MCF 10A (cell line): Measurements from ENCODE around the gene PIK3CB. TPM values are rescaled to one million over a fixed set of nuclear protein-coding genes. Genes with fewer than 3 reads are reported as not detected.

Experiments
- BruUV-seq: library from RNA; stranded (reverse); fragments of 400-500 nt; replicated peaks from 2 replicates; lab custom pipeline; 2021; lab: Mats Ljungman, UMichigan
- CTCF ChIA-PET: fragments of 300-600 bp; sonication (Branson Sonifier 250); formaldehyde crosslinking; extraction: SDS; loops from one replicate; lab custom pipeline; 2021; ENCODE audit warnings: antibody characterized with exemption, inconsistent platforms; lab: Yijun Ruan, JAX
- POLR2A ChIA-PET: fragments of 300-600, 350-650 bp; sonication (Branson Sonifier 250); formaldehyde crosslinking; extraction: SDS; loops from one replicate; lab custom pipeline; 2020; ENCODE audit warnings: antibody characterized with exemption, inconsistent platforms; lab: Yijun Ruan, JAX
- DNase-seq: peaks from one replicate; pipeline ENCODE4 v3.0.0-alpha.2; 2018; ENCODE audit not compliant: unreplicated experiment
- H3K27ac Mint-ChIP-seq: one replicate; pipeline ENCODE4 v1.8.0; 2022; ENCODE audit warnings: mild to moderate bottlenecking, low read depth, mixed read lengths; ENCODE audit not compliant: unreplicated experiment
- H3K27me3 Mint-ChIP-seq: one replicate; pipeline ENCODE4 v1.8.0; 2022; ENCODE audit warnings: mixed read lengths; ENCODE audit not compliant: insufficient read depth, unreplicated experiment
- H3K36me3 Mint-ChIP-seq: one replicate; pipeline ENCODE4 v1.8.0; 2022; ENCODE audit warnings: mild to moderate bottlenecking, moderate library complexity, mixed read lengths; ENCODE audit not compliant: insufficient read depth, unreplicated experiment
- H3K4me1 Mint-ChIP-seq: one replicate; pipeline ENCODE4 v1.8.0; 2022; ENCODE audit warnings: mixed read lengths; ENCODE audit not compliant: insufficient read depth, unreplicated experiment
- H3K4me3 Mint-ChIP-seq: one replicate; pipeline ENCODE4 v1.8.0; 2022; ENCODE audit warnings: mild to moderate bottlenecking, moderate library complexity, mixed read lengths; ENCODE audit not compliant: unreplicated experiment
- H3K9me3 Mint-ChIP-seq: one replicate; pipeline ENCODE4 v1.8.0; 2022; ENCODE audit warnings: mixed read lengths; ENCODE audit not compliant: unreplicated experiment
- intact Hi-C: fragments of 100-400 bp; cut with micrococcal nuclease; formaldehyde crosslinking; loops from 2 replicates; pipeline ENCODE4 v1.14.1; 2022
- total RNA-seq: library from RNA; stranded (reverse); gene quantifications from 2 replicates; pipeline ENCODE4 v1.2.3, GENCODE V29; 2022
- TF ChIP-seq, protein P1 (sequence below): fragments of 200-600 bp; IDR thresholded peaks from one replicate; pipeline ENCODE4 v1.8.0; 2022; ENCODE audit warnings: antibody characterized with exemption, mild to moderate bottlenecking; ENCODE audit not compliant: unreplicated experiment

The PIK3CB gene
- total RNA-seq, 1 experiment from 2014 or later: 21.1 TPM

DNA sequence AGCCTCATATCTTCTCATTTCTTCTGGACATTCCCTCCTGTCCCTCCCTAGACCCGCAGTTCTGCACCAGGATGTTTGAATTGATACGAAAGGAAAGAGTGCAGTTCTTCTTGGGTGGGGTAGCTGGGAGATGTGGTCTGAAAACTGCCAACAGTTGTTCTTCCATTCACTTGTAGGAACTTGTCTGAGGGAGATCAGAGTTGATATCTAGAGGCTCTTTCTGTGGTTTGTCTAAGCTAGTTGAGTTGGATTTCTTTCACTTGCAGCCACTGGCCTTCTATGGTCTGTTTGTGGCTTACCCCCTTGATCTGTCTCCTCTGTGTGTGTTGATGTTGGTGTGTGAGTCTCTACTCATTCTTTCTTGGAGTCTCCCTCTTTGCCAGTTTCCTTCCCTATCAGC is 42.5 kb upstream of the PIK3CB start:
- Mint-ChIP-seq H3K27me3 (no peaks in the 10 kb centered on the region), H3K36me3 (peaks cover 6% of the 10 kb centered on the region), H3K9me3 (no peaks in the 10 kb centered on the region), H3K4me1 (no peaks in the 10 kb centered on the region), H3K27ac (no peak overlapping the region), H3K4me3 (no peak overlapping the region)
- intact Hi-C loops: no loop called here
- BruUV-seq: no TSS peak
- TF ChIP-seq, protein P1, sequence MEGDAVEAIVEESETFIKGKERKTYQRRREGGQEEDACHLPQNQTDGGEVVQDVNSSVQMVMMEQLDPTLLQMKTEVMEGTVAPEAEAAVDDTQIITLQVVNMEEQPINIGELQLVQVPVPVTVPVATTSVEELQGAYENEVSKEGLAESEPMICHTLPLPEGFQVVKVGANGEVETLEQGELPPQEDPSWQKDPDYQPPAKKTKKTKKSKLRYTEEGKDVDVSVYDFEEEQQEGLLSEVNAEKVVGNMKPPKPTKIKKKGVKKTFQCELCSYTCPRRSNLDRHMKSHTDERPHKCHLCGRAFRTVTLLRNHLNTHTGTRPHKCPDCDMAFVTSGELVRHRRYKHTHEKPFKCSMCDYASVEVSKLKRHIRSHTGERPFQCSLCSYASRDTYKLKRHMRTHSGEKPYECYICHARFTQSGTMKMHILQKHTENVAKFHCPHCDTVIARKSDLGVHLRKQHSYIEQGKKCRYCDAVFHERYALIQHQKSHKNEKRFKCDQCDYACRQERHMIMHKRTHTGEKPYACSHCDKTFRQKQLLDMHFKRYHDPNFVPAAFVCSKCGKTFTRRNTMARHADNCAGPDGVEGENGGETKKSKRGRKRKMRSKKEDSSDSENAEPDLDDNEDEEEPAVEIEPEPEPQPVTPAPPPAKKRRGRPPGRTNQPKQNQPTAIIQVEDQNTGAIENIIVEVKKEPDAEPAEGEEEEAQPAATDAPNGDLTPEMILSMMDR: no peak
- ChIA-PET POLR2A (no interaction called here), CTCF (interaction anchor here (1.4 to 2.1 kb wide), 2 partner anchors 38 to 39 kb away, joined by 4 to 9 read pairs; no protein-coding TSS in a partner anchor)
- no peak for DNase-seq

DNA sequence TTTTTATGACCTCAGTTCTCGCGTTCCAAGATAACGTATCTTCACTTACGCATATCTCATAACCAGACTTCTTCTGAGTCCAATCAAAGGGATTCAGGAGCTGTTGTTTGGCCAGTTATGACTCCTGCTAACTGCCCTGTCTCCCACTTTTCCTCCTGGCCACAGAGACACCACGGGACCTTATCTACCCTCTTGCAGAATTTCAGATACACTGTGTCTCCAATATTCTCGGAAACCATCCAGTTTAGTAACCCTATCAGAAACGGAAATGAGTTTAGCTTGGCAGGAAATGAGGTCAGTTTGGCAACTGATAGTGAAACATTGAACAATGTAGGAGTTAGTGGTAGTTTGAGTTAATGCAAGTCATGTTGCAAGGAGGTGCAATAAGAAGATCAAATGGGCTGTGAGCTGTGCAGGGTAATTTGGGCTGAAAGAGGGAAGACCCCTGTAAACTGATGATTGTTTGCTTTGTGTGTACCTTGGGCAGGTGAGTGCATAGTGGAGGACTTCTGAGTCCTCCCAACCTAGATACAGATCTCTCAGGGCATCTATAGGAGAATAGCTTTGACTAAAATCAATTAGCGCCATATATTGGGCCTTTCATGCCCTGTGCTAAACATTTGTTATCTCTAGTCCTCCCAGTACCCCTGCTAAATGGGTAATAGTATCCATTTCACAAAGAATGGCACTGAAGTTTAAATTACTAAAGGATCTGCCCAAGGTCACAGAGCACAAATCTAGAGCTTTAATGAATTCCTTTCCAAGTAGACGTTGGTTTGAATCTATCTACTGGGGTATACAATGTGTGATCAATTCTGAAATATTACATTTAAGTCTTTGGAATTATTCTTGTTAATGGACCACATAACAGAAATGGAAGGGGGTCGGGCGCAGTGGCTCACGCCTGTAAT is 41.3 kb upstream of the PIK3CB start:
- peaks cover 6% of the 10 kb centered on the region for H3K36me3 Mint-ChIP-seq
- no peak overlapping the region for H3K27ac Mint-ChIP-seq
- no peak for DNase-seq
- no peaks in the 10 kb centered on the region for H3K27me3 Mint-ChIP-seq
- H3K4me1 Mint-ChIP-seq: no peaks in the 10 kb centered on the region
- BruUV-seq: no TSS peak
- intact Hi-C loops: no loop called here
- ChIA-PET POLR2A (interaction anchor here (0.6 kb wide), 1 partner anchor 181 kb away, joined by 3 read pairs; no protein-coding TSS in a partner anchor), CTCF (interaction anchor here (0.5 to 2.1 kb wide), 5 partner anchors 15 to 420 kb away, joined by 3 to 9 read pairs (median 4); no protein-coding TSS in a partner anchor)
- H3K9me3 Mint-ChIP-seq: no peaks in the 10 kb centered on the region
- TF ChIP-seq, protein P1: no peak
- no peak overlapping the region for H3K4me3 Mint-ChIP-seq

DNA sequence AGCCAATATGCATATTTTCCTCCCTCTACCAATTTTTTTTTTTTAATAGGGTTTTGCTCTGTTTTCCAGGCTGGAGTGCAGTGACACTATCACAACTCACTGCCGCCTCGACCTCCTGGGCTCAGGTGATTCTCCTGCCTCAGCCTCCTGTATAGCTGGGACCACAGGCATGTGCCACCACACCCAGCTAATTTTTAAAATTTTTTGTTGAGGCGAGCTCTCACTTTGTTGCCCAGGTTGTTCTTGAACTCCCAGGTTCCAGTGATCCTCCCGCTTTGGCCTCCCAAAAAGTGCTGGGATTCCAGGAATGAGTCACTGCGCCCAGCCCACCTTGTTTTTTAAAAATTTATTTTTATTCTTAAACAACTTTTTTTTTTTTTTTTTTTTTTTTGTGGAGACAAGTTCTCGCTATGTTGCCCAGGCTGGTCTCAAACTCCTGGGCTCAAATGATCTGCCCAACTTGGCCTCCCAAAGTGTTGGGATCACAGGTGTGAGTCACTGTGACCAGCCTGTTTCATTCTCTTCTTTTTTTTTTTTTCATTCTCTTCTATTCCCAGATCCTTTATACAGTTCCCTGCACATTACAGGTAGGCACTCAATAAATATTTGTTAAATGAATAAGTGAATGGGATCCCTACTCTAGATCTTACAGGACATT is 40.5 kb upstream of the PIK3CB start:
- CTCF ChIA-PET: interaction anchor here (0.5 to 1.6 kb wide), 4 partner anchors 11 to 49 kb away, joined by 3 to 4 read pairs (median 3); no protein-coding TSS in a partner anchor

More for the DNA sequence above, 40.5 kb upstream of the PIK3CB start:
- intact Hi-C loops: no loop called here
- H3K9me3 Mint-ChIP-seq: no peaks in the 10 kb centered on the region
- DNase-seq: no peak
- no peaks in the 10 kb centered on the region for H3K27me3 Mint-ChIP-seq
- POLR2A ChIA-PET: interaction anchor here (0.6 kb wide), 3 partner anchors 181 to 516 kb away, joined by 3 to 6 read pairs (median 3); no protein-coding TSS in a partner anchor
- no TSS peak for BruUV-seq
- no peak overlapping the region for H3K27ac Mint-ChIP-seq
- no peaks in the 10 kb centered on the region for H3K4me1 Mint-ChIP-seq
- H3K4me3 Mint-ChIP-seq: no peak overlapping the region
- peaks cover 6% of the 10 kb centered on the region for H3K36me3 Mint-ChIP-seq
- TF ChIP-seq, protein P1: no peak
